Endothelial cell of umbilical vein (primary cell): ENCODE data around the gene LIX1. TPM values are rescaled to one million over a fixed set of nuclear protein-coding genes. Genes with fewer than 3 reads are reported as not detected.

Experiments used
- BruUV-seq: library from RNA; stranded (reverse); fragments of 400-500 nt; replicated peaks from 2 replicates; lab custom pipeline; 2021; lab: Mats Ljungman, UMichigan
- CTCF ChIA-PET: fragments of 300-600, 350-600 bp; sonication (Branson Sonifier 250); formaldehyde crosslinking; loops from one replicate; lab custom pipeline; 2021; ENCODE audit warnings: antibody characterized with exemption, inconsistent platforms; lab: Charles Lee
- POLR2A ChIA-PET: fragments of 300-600, 350-600 bp; sonication (Branson Sonifier 250); formaldehyde crosslinking; loops from one replicate; lab custom pipeline; 2021; ENCODE audit warnings: antibody characterized with exemption, inconsistent platforms; lab: Charles Lee
- DNase-seq: peaks from one replicate; pipeline ENCODE4 v3.0.0-alpha.2; 2011; ENCODE audit warnings: low read depth, low spot score
- FAIRE-seq: peaks from 2 replicates; lab custom pipeline; 2011; peaks lifted over from hg19 to GRCh38; lab: Jason Lieb, UNC
- H2AFZ ChIP-seq: 2 replicates; pipeline ENCODE4 v1.6.0; 2012; ENCODE audit warnings: low read depth, low read length, control low read depth, inconsistent platforms
- H3K27ac ChIP-seq: 2 replicates; pipeline ENCODE4 v1.5.1; 2011; ENCODE audit warnings: low read depth, mild to moderate bottlenecking, control low read depth, low read length, moderate library complexity; ENCODE audit not compliant: insufficient read depth
- H3K27me3 ChIP-seq, 2 experiments: 2 replicates each; pipeline versions ENCODE4 v1.6.0 to v1.6.1; 2011; ENCODE audit warnings: low read length in 2 of 2, mixed read lengths in 1 of 2; ENCODE audit not compliant: control insufficient read depth in 2 of 2, insufficient read depth in 2 of 2
- H3K36me3 ChIP-seq, 2 experiments: 2 replicates in 1 of 2; 3 replicates in 1 of 2; pipeline ENCODE4 v1.5.1; 2011; ENCODE audit warnings: low read length in 2 of 2, mild to moderate bottlenecking in 1 of 2, moderate library complexity in 1 of 2; ENCODE audit not compliant: control insufficient read depth in 2 of 2, insufficient read depth in 2 of 2; ENCODE audit errors: extremely low read depth in 1 of 2
- H3K4me1 ChIP-seq: 3 replicates; pipeline ENCODE4 v1.5.1; 2011; ENCODE audit warnings: mild to moderate bottlenecking, low read length; ENCODE audit not compliant: control insufficient read depth, insufficient read depth; ENCODE audit errors: extremely low read depth
- H3K4me2 ChIP-seq: 2 replicates; pipeline ENCODE4 v1.6.1; 2011; ENCODE audit warnings: low read length, control low read depth, mixed read lengths; ENCODE audit not compliant: insufficient read depth
- H3K4me3 ChIP-seq, 3 experiments: fragments of 200-600 bp in 1 of 3; sonication (generic), shearing (Covaris generic) in 1 of 3; replicated peaks in 1 of 3; 2 replicates each; pipeline ENCODE4 v1.5.1; 2011 to 2016; ENCODE audit warnings: control low read depth in 3 of 3, low read length in 3 of 3, mild to moderate bottlenecking in 2 of 3, inconsistent platforms in 1 of 3, low read depth in 1 of 3, moderate library complexity in 1 of 3; ENCODE audit not compliant: insufficient read depth in 1 of 3
- H3K79me2 ChIP-seq: 2 replicates; pipeline ENCODE4 v1.6.0; 2012; ENCODE audit warnings: low read length, inconsistent platforms; ENCODE audit not compliant: control insufficient read depth, insufficient read depth
- H3K9ac ChIP-seq: replicated peaks from 2 replicates; pipeline ENCODE3; 2011; ENCODE audit warnings: low read length, control low read depth; ENCODE audit not compliant: insufficient read depth; ENCODE audit errors: extremely low read depth
- H3K9me1 ChIP-seq: replicated peaks from 3 replicates; pipeline ENCODE4 v1.6.0; 2011; ENCODE audit warnings: mild to moderate bottlenecking, low read length; ENCODE audit not compliant: control insufficient read depth, insufficient read depth; ENCODE audit errors: extremely low read depth
- H3K9me3 ChIP-seq: replicated peaks from 2 replicates; pipeline ENCODE4 v1.5.1; 2012; ENCODE audit warnings: low read length, inconsistent platforms; ENCODE audit not compliant: control insufficient read depth, insufficient read depth
- H4K20me1 ChIP-seq: replicated peaks from 2 replicates; pipeline ENCODE3; 2011; ENCODE audit warnings: mild to moderate bottlenecking, low read length; ENCODE audit not compliant: control insufficient read depth, insufficient read depth; ENCODE audit errors: extremely low read depth
- EZH2 ChIP-seq: IDR thresholded peaks from 2 replicates; pipeline ENCODE4 v1.6.1; 2012; ENCODE audit warnings: borderline replicate concordance, low read depth, mild to moderate bottlenecking, moderate library complexity, low read length, inconsistent platforms; ENCODE audit not compliant: severe bottlenecking
- GATA2 ChIP-seq: IDR thresholded peaks from 2 replicates; pipeline ENCODE4 v1.7.0; 2011; ENCODE audit warnings: low read depth, mild to moderate bottlenecking, moderate library complexity, mixed read lengths, low read length; ENCODE audit not compliant: insufficient read length, insufficient read depth
- JUN ChIP-seq: IDR thresholded peaks from 2 replicates; pipeline ENCODE4 v1.6.1; 2011; ENCODE audit warnings: borderline replicate concordance, low read depth; ENCODE audit not compliant: insufficient read length, insufficient read depth
- MYC ChIP-seq: IDR thresholded peaks from one replicate; pipeline ENCODE4 v1.6.1; 2011; ENCODE audit warnings: mild to moderate bottlenecking, low read depth, low read length
- dilution Hi-C: fragments of 300-500 bp; cut with MboI; formaldehyde crosslinking; loops from one replicate; pipeline ENCODE4 v1.15.0; 2019; ENCODE audit warnings: low sequenced_read_pairs; ENCODE audit not compliant: extremely low pct_ligation_motif_present
- intact Hi-C: fragments of 100-400 bp; cut with micrococcal nuclease; formaldehyde crosslinking; loops from one replicate; pipeline ENCODE4 v1.10.0; 2022
- polyA plus RNA-seq, 4 experiments: library from polyadenylated mRNA; depleted of rRNA in 3 of 4; stranded (reverse) in 3 of 4; unstranded in 1 of 4; fragments of >200 nt; gene quantifications; 2 replicates each; pipeline versions ENCODE4 v1.2.1 to v1.2.3, GENCODE V29; 2011 to 2012; ENCODE audit warnings: missing spikeins in 1 of 4
- total RNA-seq: library from RNA; stranded (reverse); gene quantifications from 2 replicates; pipeline ENCODE4 v1.2.3, GENCODE V29; 2021
- TF ChIP-seq, protein P1 (sequence below), 2 donors: IDR thresholded peaks; 1 replicate in 1 of 2; 2 replicates in 1 of 2; pipeline ENCODE4 v1.5.1; 2011; ENCODE audit warnings: low read length in 2 of 2, mild to moderate bottlenecking in 2 of 2, moderate library complexity in 2 of 2, control low read depth in 1 of 2, inconsistent platforms in 1 of 2, low read depth in 1 of 2; ENCODE audit not compliant: insufficient read depth in 1 of 2; ENCODE audit errors: extremely low read depth in 1 of 2
- TF ChIP-seq, protein P2 (sequence below): IDR thresholded peaks from 2 replicates; pipeline ENCODE4 v1.6.1; 2011; ENCODE audit not compliant: insufficient read depth, insufficient read length

Gene LIX1
- total and polyA plus RNA-seq, 2 donors (not counting 3 experiments of a cell fraction or from before 2014, with no cell fraction given), result not detected

DNA sequence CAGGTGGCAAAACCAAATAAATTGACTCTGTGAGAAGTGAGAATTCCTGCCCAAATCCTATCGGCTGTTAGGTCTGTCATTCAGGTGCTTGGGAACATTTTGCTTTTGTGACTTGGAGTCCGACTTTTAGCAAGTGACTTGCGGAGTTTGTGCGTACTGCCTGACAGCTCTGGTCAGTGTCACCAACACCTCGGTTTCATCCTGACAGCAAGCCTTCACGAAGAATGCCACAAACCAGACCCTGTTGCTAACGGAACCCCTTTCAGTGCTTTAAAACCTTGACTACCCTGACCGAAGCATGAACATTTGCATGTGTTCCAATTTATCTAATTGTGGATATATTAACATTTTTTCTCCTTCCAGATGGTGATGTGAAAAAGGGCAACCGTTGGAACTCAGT lies 26.5 kb downstream of the LIX1 start:
- Histone ChIP-seq H2AFZ (no peak overlapping the region), H3K9me3 (no peaks in the 10 kb centered on the region), H3K4me3 (no peak overlapping the region), H3K9me1 (no peaks in the 10 kb centered on the region), H3K27me3 (peaks cover 0 to 5% of the 10 kb centered on the region in 2 experiments), H3K4me2 (no peak overlapping the region), H3K9ac (no peak overlapping the region), H3K36me3 (no peaks in the 10 kb centered on the region), H3K27ac (no peak overlapping the region), H3K4me1 (no peaks in the 10 kb centered on the region), H3K79me2 (no peaks in the 10 kb centered on the region), H4K20me1 (no peaks in the 10 kb centered on the region)
- TF ChIP-seq MYC, result no peak
- no peak for TF ChIP-seq GATA2
- TF ChIP-seq, protein P1, sequence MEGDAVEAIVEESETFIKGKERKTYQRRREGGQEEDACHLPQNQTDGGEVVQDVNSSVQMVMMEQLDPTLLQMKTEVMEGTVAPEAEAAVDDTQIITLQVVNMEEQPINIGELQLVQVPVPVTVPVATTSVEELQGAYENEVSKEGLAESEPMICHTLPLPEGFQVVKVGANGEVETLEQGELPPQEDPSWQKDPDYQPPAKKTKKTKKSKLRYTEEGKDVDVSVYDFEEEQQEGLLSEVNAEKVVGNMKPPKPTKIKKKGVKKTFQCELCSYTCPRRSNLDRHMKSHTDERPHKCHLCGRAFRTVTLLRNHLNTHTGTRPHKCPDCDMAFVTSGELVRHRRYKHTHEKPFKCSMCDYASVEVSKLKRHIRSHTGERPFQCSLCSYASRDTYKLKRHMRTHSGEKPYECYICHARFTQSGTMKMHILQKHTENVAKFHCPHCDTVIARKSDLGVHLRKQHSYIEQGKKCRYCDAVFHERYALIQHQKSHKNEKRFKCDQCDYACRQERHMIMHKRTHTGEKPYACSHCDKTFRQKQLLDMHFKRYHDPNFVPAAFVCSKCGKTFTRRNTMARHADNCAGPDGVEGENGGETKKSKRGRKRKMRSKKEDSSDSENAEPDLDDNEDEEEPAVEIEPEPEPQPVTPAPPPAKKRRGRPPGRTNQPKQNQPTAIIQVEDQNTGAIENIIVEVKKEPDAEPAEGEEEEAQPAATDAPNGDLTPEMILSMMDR (IDR thresholded peaks at IDR 0.05; ENCODE audit: extremely low read depth in 1 of 2, insufficient read depth in 1 of 2, low read depth in 1 of 2, low read length in 2 of 2), result no peak
- TF ChIP-seq JUN, result no peak
- TF ChIP-seq, protein P2, sequence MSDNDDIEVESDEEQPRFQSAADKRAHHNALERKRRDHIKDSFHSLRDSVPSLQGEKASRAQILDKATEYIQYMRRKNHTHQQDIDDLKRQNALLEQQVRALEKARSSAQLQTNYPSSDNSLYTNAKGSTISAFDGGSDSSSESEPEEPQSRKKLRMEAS, result no peak
- TF ChIP-seq EZH2, result no peak
- ChIA-PET CTCF (interaction anchor here (0.8 kb wide), 1 partner anchor 119 kb away, joined by 3 read pairs; no protein-coding TSS in a partner anchor), POLR2A (no interaction called here)
- dilution Hi-C loops, result no loop called here
- DNase-seq, result no peak
- FAIRE-seq, result no peak
- intact Hi-C loops, result no loop called here
- no TSS peak for BruUV-seq
